Effector memory CD4-positive, alpha-beta T cell (primary cell): ENCODE data around the gene KIR2DL3.
"Not testable (repeated sequence)": the region's sequence is repeated elsewhere in the genome, so short reads cannot be mapped to it uniquely, and the experiment has no call there.

Experiments
- DNase-seq, 3 donors: peaks; one replicate each; pipeline ENCODE4 v3.0.0-alpha.2; 2020
- H3K27ac ChIP-seq: 2 replicates; pipeline ENCODE4 v1.7.0; 2013; ENCODE audit warnings: mild to moderate bottlenecking, low read length, moderate library complexity; ENCODE audit not compliant: insufficient read depth, poor library complexity, severe bottlenecking
- H3K27me3 ChIP-seq: replicated peaks from 2 replicates; pipeline ENCODE4 v1.7.0; 2013; ENCODE audit warnings: mild to moderate bottlenecking, low read length; ENCODE audit not compliant: insufficient read depth, control insufficient read depth, poor library complexity, severe bottlenecking
- H3K36me3 ChIP-seq: 2 replicates; pipeline ENCODE4 v1.7.0; 2013; ENCODE audit warnings: mild to moderate bottlenecking, low read length, moderate library complexity; ENCODE audit not compliant: control insufficient read depth, insufficient read depth
- H3K4me1 ChIP-seq: 2 replicates; pipeline ENCODE4 v1.7.0; 2013; ENCODE audit warnings: low read length, mild to moderate bottlenecking; ENCODE audit not compliant: control insufficient read depth, insufficient read depth, poor library complexity, severe bottlenecking
- H3K4me3 ChIP-seq: 2 replicates; pipeline ENCODE4 v1.7.0; 2013; ENCODE audit warnings: low read length, low read depth, mild to moderate bottlenecking; ENCODE audit not compliant: insufficient read depth, poor library complexity, severe bottlenecking
- H3K9me3 ChIP-seq: 2 replicates; pipeline ENCODE4 v1.7.0; 2013; ENCODE audit warnings: mild to moderate bottlenecking, low read length, moderate library complexity; ENCODE audit not compliant: control insufficient read depth
- total RNA-seq, 3 donors: gene quantifications; one replicate each; lab custom pipeline; 2026; lab: John Stamatoyannopoulos, UW

KIR2DL3 gene
- total RNA-seq = 0 to 1.5 (median 0) reads per million in 3 donors

- H3K27me3 ChIP-seq, H3K27ac ChIP-seq, H3K4me1 ChIP-seq, H3K4me3 ChIP-seq, H3K9me3 ChIP-seq, DNase-seq, H3K36me3 ChIP-seq: not testable (repeated sequence)
Observed at GRCh38 chr19:54738306-54738705, at the start of gene KIR2DL3. Gene KIR2DL3 (plus strand): TSS chr19:54738513. CDS start chr19:54738546, 33 bp downstream.

- Histone ChIP-seq H3K4me3 (no peak overlapping the region), H3K9me3 (no peaks in the 10 kb centered on the region)
Observed at GRCh38 chr19:54691582-54692297, 46.6 kb upstream of the KIR2DL3 start.

GRCh38 chr19:54692298-54692615, 46.1 kb upstream of the KIR2DL3 start:
- no peak for DNase-seq
- H3K36me3 ChIP-seq = no peaks in the 10 kb centered on the region
- H3K4me1 ChIP-seq = no peaks in the 10 kb centered on the region
- no peak overlapping the region for H3K4me3 ChIP-seq
- no peaks in the 10 kb centered on the region for H3K9me3 ChIP-seq
- H3K27me3 ChIP-seq = peaks cover 5% of the 10 kb centered on the region
- no peak overlapping the region for H3K27ac ChIP-seq

More at GRCh38 chr19:54691582-54692297, 46.6 kb upstream of the KIR2DL3 start:
- H3K27me3 ChIP-seq = peaks cover 5% of the 10 kb centered on the region
- no peaks in the 10 kb centered on the region for H3K36me3 ChIP-seq
- H3K27ac ChIP-seq = no peak overlapping the region
- H3K4me1 ChIP-seq = no peaks in the 10 kb centered on the region
- no peak for DNase-seq

- H3K4me1 ChIP-seq = no peaks in the 10 kb centered on the region
- H3K36me3 ChIP-seq = no peaks in the 10 kb centered on the region
- no peak overlapping the region for H3K4me3 ChIP-seq
- H3K9me3 ChIP-seq = no peaks in the 10 kb centered on the region
- DNase-seq = no peak
- no peaks in the 10 kb centered on the region for H3K27me3 ChIP-seq
- H3K27ac ChIP-seq = no peak overlapping the region
Observed at GRCh38 chr19:54694648-54695047, 43.7 kb upstream of the KIR2DL3 start.

GRCh38 chr19:54696117-54696548, 42.2 kb upstream of the KIR2DL3 start:
- Histone ChIP-seq H3K4me3 (no peak overlapping the region), H3K27me3 (peaks cover 3% of the 10 kb centered on the region), H3K9me3 (no peaks in the 10 kb centered on the region), H3K36me3 (no peaks in the 10 kb centered on the region), H3K27ac (no peak overlapping the region), H3K4me1 (no peaks in the 10 kb centered on the region)
- DNase-seq = no peak

- Histone ChIP-seq H3K27me3 (peaks cover 3% of the 10 kb centered on the region), H3K4me3 (no peak overlapping the region), H3K36me3 (no peaks in the 10 kb centered on the region), H3K9me3 (no peaks in the 10 kb centered on the region), H3K4me1 (no peaks in the 10 kb centered on the region), H3K27ac (no peak overlapping the region)
- DNase-seq = no peak
Observed at GRCh38 chr19:54696766-54697165, 41.5 kb upstream of the KIR2DL3 start.

- not testable (repeated sequence) for H3K27ac ChIP-seq, H3K4me1 ChIP-seq, DNase-seq, H3K27me3 ChIP-seq, H3K36me3 ChIP-seq, H3K9me3 ChIP-seq, H3K4me3 ChIP-seq
Observed at GRCh38 chr19:54697716-54698115, 40.6 kb upstream of the KIR2DL3 start.

- Histone ChIP-seq H3K4me3 (no peak overlapping the region), H3K27ac (no peak overlapping the region)
Observed at GRCh38 chr19:54704928-54705327, 33.4 kb upstream of the KIR2DL3 start.

GRCh38 chr19:54707962-54708361, 30.4 kb upstream of the KIR2DL3 start:
- Histone ChIP-seq H3K27me3 (no peaks in the 10 kb centered on the region), H3K4me3 (no peak overlapping the region), H3K4me1 (peaks cover 5% of the 10 kb centered on the region), H3K9me3 (no peaks in the 10 kb centered on the region), H3K27ac (no peak overlapping the region), H3K36me3 (no peaks in the 10 kb centered on the region)
- DNase-seq = no peak

More at GRCh38 chr19:54704928-54705327, 33.4 kb upstream of the KIR2DL3 start:
- Histone ChIP-seq H3K4me1 (peaks cover 5% of the 10 kb centered on the region), H3K9me3 (no peaks in the 10 kb centered on the region), H3K27me3 (peaks cover 3% of the 10 kb centered on the region), H3K36me3 (no peaks in the 10 kb centered on the region)
- DNase-seq = no peak

- H3K4me1 ChIP-seq = peaks cover 5% of the 10 kb centered on the region
Observed at GRCh38 chr19:54708781-54709180, 29.5 kb upstream of the KIR2DL3 start.

More at GRCh38 chr19:54708781-54709180, 29.5 kb upstream of the KIR2DL3 start:
- DNase-seq = no peak
- Histone ChIP-seq H3K27ac (no peak overlapping the region), H3K27me3 (no peaks in the 10 kb centered on the region), H3K36me3 (no peaks in the 10 kb centered on the region), H3K9me3 (no peaks in the 10 kb centered on the region), H3K4me3 (no peak overlapping the region)
